Muscle layer of duodenum (tissue), 2 donors: Measurements from ENCODE around the gene SPEF2.

Experiments used
- H3K27ac ChIP-seq: one replicate; pipeline ENCODE4 v1.7.0; 2013; ENCODE audit warnings: mild to moderate bottlenecking, low read length
- H3K27me3 ChIP-seq: one replicate; pipeline ENCODE4 v1.7.0; 2013; ENCODE audit warnings: low read depth, mild to moderate bottlenecking, control low read depth, low read length
- H3K36me3 ChIP-seq, 2 donors: one replicate each; pipeline ENCODE4 v1.7.0; 2013; ENCODE audit warnings: low read length in 2 of 2, control low read depth in 1 of 2, mild to moderate bottlenecking in 1 of 2; ENCODE audit not compliant: insufficient read depth in 2 of 2, control insufficient read depth in 1 of 2
- H3K4me1 ChIP-seq, 2 donors: one replicate each; pipeline ENCODE4 v1.7.0; 2013; ENCODE audit warnings: low read length in 2 of 2, mild to moderate bottlenecking in 2 of 2, control low read depth in 1 of 2, moderate library complexity in 1 of 2; ENCODE audit not compliant: insufficient read depth in 2 of 2, control insufficient read depth in 1 of 2
- H3K4me3 ChIP-seq, 2 donors: one replicate each; pipeline ENCODE4 v1.7.0; 2013; ENCODE audit warnings: low read length in 2 of 2, low read depth in 1 of 2, mild to moderate bottlenecking in 1 of 2
- H3K9me3 ChIP-seq, 2 donors: one replicate each; pipeline ENCODE4 v1.7.0; 2013; ENCODE audit warnings: low read length in 2 of 2, control low read depth in 1 of 2, mild to moderate bottlenecking in 1 of 2; ENCODE audit not compliant: control insufficient read depth in 1 of 2
- donor health status: healthy.

The SPEF2 gene

DNA sequence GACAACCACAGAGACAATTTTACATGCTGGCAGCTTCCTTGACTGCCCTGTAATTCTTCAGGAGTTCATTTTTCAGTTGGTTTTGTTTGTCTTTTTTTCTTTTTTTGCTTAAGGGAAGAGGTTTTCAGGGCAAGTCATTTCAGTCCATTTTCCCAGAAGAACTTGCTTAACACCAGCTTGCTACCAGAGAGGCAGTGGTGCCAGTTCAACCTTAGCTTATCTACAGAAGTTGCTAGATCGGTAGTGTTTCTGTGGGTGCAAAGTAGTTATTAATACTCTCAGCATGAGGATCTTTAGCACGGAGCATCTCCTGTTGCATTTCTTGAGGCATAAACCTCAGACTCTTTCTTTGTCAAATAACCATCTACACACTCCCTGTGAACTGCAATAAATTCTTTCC lies 1.1 kb downstream of the SPEF2 start:
- Histone ChIP-seq H3K27me3 (no peaks in the 10 kb centered on the region), H3K4me3 (peak overlapping the region; percentile 84 to 99), H3K36me3 (no peaks in the 10 kb centered on the region), H3K27ac (no peak overlapping the region), H3K4me1 (peaks cover 0 to 9% of the 10 kb centered on the region in 2 donors), H3K9me3 (peaks cover 0 to 3% of the 10 kb centered on the region in 2 donors)

DNA sequence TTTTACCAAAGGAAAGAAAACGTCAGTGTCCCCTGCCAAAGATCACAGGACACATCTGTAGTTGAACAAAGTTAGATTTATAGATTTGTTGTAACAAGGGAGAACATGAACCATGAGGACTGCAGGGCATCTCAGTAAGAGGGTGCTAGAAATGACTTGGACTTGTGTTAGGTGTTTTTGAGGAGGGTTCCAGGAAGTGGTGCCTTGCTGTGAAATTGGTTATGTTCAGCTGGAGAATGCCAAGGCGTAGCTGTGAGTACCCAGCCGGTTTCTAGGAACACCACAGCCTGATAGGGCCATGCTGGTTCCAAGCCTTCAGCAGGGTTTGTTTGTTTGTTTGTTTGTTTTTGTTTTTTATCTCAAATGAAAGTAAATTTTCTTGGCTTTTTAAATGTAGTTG lies 5.3 kb downstream of the SPEF2 start:
- no peaks in the 10 kb centered on the region for H3K27me3 ChIP-seq
- H3K9me3 ChIP-seq = no peaks in the 10 kb centered on the region
- no peak overlapping the region for H3K4me3 ChIP-seq
- no peaks in the 10 kb centered on the region for H3K36me3 ChIP-seq
- no peak overlapping the region for H3K27ac ChIP-seq
- H3K4me1 ChIP-seq = peaks cover 0 to 9% of the 10 kb centered on the region in 2 donors

DNA sequence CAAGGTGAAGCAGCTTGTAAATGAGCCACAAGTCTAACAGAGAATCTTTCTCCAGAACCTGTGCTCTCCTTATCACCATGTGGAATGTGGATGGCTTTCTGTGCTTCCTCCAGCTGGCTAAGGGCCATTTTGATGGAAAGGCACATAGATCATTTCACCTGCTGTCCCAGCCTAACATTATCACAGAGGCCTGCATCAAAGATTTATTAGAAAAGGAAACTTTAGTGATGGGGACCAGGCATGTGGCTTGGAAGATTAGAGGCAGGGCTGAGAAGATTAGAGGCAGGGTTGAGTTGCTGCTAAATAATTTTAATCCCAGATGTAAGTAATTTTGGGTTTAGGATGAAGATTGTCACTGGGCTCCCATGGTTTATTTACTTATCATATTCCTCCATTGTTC lies 6.3 kb downstream of the SPEF2 start:
- H3K36me3 ChIP-seq = no peaks in the 10 kb centered on the region
- H3K27me3 ChIP-seq = no peaks in the 10 kb centered on the region
- no peak overlapping the region for H3K4me3 ChIP-seq
- no peaks in the 10 kb centered on the region for H3K9me3 ChIP-seq
- peaks cover 0 to under 1% of the 10 kb centered on the region in 2 donors for H3K4me1 ChIP-seq
- no peak overlapping the region for H3K27ac ChIP-seq

DNA sequence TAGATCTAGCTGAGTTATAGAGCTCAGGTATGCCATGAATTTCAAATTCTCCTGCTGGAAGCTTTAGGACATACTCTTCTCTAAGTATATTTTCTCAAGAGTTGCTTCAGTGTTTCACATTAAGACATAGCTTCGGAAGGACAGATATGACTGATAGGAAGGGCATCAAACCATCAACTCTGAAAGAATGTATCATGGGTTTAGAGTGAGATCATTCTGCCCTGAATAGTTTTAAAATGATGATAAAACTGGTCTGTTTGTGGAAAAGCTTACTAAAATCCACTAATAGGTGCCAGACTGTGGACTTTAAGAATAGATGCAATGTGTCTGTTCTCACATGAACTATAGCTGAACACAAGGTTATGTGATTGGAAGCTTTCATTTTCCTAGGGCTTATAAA lies 8.4 kb downstream of the SPEF2 start:
- Histone ChIP-seq H3K27ac (no peak overlapping the region), H3K9me3 (no peaks in the 10 kb centered on the region), H3K4me3 (no peak overlapping the region), H3K36me3 (peaks cover 0 to 9% of the 10 kb centered on the region in 2 donors), H3K27me3 (no peaks in the 10 kb centered on the region), H3K4me1 (no peaks in the 10 kb centered on the region)

DNA sequence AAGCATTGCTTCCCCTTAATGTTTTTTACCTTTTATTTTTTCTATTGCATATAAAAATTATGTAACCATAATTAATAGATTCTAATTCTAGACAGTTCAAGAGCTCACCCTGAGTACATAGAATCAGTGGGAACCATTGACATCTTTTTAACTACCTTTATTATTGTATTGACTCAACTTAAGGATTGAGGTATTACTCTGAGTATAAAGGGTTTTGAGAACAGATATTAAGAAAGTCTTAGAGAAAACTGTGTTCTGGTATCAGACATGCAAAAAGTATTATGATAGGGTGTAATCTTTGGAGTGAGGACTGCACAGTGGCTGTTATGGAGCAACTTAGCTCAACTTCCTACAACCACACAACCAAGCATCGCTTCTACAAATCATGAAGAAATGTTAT lies 8.9 kb downstream of the SPEF2 start:
- H3K27me3 ChIP-seq = no peaks in the 10 kb centered on the region
- H3K9me3 ChIP-seq = no peaks in the 10 kb centered on the region
- H3K4me1 ChIP-seq = no peaks in the 10 kb centered on the region
- peaks cover 0 to 13% of the 10 kb centered on the region in 2 donors for H3K36me3 ChIP-seq
- H3K27ac ChIP-seq = no peak overlapping the region
- no peak overlapping the region for H3K4me3 ChIP-seq

DNA sequence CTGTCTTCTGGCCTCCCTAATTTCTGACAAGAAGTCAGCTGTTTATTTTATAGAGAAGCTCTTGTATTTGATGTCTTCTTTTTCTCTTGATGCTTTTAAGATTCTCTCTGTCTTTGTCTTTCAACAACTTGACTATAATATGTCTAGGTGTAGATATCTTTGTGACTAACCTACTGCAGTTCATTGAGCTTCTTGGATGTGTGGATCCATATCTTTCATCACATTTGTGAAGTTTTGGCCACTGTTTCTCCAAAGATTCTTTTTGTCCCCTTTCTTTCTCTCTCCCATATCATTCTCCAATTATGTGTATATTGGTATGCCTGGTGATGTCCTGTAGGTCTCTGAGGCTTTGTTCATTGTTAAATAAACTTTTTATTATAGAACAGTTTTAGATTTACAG lies 16.7 kb downstream of the SPEF2 start:
- Histone ChIP-seq H3K4me1 (no peaks in the 10 kb centered on the region), H3K27ac (no peak overlapping the region), H3K27me3 (no peaks in the 10 kb centered on the region), H3K9me3 (peaks cover 3 to 16% of the 10 kb centered on the region in 2 donors), H3K4me3 (no peak overlapping the region), H3K36me3 (peaks cover 0 to 44% of the 10 kb centered on the region in 2 donors)

DNA sequence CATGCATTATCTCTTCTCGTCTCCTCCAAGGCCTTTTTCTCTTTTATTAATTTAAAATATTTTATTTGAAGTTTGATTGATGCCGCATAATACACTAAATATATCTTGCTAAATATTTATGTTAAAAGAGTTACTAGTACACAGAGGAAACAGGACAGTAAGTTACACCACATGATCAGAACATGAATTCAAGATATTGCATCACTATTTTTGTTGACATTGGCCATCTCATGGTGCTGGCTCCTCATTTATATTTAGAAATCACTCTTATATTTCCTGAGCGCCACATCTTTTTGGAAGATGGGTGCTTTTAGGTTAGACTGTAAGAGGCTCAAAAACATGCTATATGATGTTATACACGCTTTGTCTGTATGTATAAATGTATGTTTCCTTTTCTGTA lies 23.0 kb downstream of the SPEF2 start:
- no peaks in the 10 kb centered on the region for H3K4me1 ChIP-seq
- no peaks in the 10 kb centered on the region for H3K27me3 ChIP-seq
- no peak overlapping the region for H3K4me3 ChIP-seq
- H3K36me3 ChIP-seq = peaks cover 0 to 20% of the 10 kb centered on the region in 2 donors
- no peaks in the 10 kb centered on the region for H3K9me3 ChIP-seq
- no peak overlapping the region for H3K27ac ChIP-seq

DNA sequence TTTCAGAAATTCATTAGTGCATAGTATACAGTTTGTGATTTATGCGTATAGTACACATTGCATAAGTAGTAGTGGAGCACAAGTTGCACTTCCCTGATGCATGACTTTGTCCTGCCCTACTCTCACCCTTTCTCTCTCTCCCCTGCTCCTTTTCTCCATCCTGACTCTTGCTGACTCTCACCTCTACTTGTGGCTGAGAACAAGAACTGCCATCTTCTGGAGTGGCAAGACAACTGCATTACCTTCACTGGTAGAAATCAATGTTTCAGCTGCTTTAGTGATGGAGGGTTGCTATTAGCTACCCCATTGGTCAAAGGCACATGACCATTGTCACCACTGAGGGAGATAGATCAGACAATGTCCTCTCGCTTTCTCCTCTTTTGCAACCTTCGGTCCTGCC lies 26.9 kb downstream of the SPEF2 start:
- Histone ChIP-seq H3K4me1 (no peaks in the 10 kb centered on the region), H3K9me3 (no peaks in the 10 kb centered on the region), H3K27me3 (no peaks in the 10 kb centered on the region), H3K27ac (no peak overlapping the region), H3K4me3 (no peak overlapping the region), H3K36me3 (peaks cover 0 to 13% of the 10 kb centered on the region in 2 donors)

DNA sequence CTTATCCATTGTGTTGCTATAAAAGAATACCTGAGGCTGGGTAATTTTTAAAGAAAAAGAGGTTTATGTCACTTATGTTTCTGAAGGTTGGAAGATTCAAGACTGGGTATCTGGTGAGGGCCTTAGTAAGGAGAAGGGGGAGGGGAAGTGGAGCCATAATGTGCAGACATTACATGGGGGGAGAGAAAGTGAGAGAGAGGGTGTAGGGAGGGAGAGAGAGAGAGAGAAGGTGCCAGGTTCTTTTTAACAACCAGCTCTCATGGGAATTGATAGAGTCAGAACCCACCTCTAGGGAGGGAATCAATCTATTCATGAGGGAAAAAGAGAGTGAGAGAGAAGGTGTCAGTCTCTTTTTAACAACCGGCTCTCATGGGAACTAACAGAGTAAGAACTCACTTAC lies 29.5 kb downstream of the SPEF2 start:
- no peak overlapping the region for H3K27ac ChIP-seq
- no peaks in the 10 kb centered on the region for H3K4me1 ChIP-seq
- no peaks in the 10 kb centered on the region for H3K27me3 ChIP-seq
- H3K9me3 ChIP-seq = no peaks in the 10 kb centered on the region
- peaks cover 0 to 11% of the 10 kb centered on the region in 2 donors for H3K36me3 ChIP-seq
- no peak overlapping the region for H3K4me3 ChIP-seq

DNA sequence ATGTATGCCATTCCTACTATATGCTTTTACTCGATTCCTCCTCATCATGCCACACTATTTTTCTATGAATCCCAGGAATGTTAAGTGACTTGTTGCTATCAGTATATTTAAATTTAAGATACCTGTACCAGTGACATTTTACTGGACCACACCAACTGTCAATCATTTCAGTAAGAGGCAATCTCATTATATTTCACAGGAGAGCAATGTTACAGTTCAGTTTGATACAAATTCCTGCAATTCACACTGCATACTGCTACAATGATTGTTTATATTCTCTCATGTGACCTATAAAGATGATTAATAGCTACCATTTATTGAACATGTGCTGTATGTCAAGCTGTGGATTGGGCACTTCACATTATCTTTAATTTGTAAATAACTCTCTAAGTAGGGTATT lies 30.0 kb downstream of the SPEF2 start:
- H3K27ac ChIP-seq = no peak overlapping the region
- H3K4me3 ChIP-seq = no peak overlapping the region
- peaks cover 0 to 10% of the 10 kb centered on the region in 2 donors for H3K36me3 ChIP-seq
- H3K9me3 ChIP-seq = no peaks in the 10 kb centered on the region
- H3K27me3 ChIP-seq = no peaks in the 10 kb centered on the region
- H3K4me1 ChIP-seq = no peaks in the 10 kb centered on the region

DNA sequence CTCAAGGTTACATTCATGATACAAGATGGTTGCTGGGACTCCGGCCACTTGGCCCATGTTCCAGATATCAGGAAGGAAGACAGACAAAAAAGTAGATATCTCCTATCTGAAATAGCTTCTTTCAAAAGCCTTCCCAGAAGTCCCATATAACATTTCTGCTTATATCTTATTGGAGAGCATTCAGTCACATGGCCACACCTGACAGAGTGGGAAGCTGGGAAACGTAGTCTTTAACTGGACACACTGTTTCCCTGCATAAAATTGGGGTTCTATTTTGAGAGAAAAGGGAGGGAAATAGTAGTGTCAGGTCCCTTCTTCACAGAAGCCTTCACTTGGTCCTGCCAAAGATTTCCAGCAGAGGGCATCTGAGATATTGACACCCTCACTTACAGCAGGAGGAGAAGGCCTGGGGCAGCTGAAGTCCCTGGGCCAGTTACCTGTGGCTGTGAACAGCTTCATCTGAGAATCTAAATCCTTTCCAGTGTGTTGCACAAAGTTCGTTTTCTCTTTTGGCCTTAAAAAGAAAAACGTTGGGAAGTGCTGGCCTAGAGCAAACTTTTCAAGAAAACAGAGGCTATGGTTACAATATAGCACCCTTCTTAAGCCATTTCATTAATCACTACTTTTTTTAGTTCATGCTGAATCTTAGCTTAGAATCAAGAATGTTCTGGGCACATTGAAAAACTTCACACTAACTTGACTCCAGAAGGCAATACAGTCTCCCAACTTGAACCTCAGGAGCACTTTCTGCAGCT lies 33.5 kb downstream of the SPEF2 start:
- Histone ChIP-seq H3K27me3 (no peaks in the 10 kb centered on the region), H3K4me3 (no peak overlapping the region), H3K36me3 (no peaks in the 10 kb centered on the region), H3K4me1 (no peaks in the 10 kb centered on the region), H3K27ac (no peak overlapping the region), H3K9me3 (no peaks in the 10 kb centered on the region)

DNA sequence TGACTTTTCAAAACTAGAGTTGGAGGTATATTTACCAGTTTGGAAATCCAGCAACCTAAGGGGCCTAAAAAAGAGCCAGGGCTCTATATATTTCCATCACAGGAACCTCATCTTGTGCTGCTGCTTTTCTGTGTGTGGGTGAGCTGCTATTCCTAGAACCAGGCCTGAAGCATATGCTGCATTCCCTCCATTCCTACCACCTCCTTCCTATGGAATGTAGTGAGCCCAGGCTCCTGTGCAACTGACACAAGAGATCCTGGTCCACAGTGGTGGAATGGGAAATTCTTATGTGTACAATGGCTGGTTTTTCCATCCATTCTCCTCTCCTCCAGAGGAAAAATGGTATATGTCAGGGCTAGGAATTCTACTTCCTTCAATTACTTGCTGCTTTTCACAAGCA lies 39.1 kb downstream of the SPEF2 start:
- Histone ChIP-seq H3K9me3 (no peaks in the 10 kb centered on the region), H3K4me1 (no peaks in the 10 kb centered on the region), H3K27me3 (no peaks in the 10 kb centered on the region), H3K4me3 (no peak overlapping the region), H3K36me3 (peaks cover 0 to 3% of the 10 kb centered on the region in 2 donors), H3K27ac (no peak overlapping the region)
